Chondrocyte (in vitro differentiated cells): ENCODE results near the gene IFT80. TPM values are rescaled to one million over a fixed set of nuclear protein-coding genes. Genes with fewer than 3 reads are reported as not detected.

ENCODE experiments used
- DNase-seq: peaks from one replicate; pipeline ENCODE4 v3.0.0; 2021; ENCODE audit warnings: mixed read lengths, low spot score
- H3K27ac Mint-ChIP-seq: one replicate; pipeline ENCODE4 v1.8.0; 2021; ENCODE audit warnings: mild to moderate bottlenecking, moderate library complexity, mixed read lengths; ENCODE audit not compliant: unreplicated experiment
- H3K27me3 Mint-ChIP-seq: 2 replicates; pipeline ENCODE4 v1.8.0; 2021; ENCODE audit warnings: low read depth, mixed read lengths
- H3K36me3 Mint-ChIP-seq: 2 replicates; pipeline ENCODE4 v1.8.0; 2021; ENCODE audit warnings: low read depth, mixed read lengths
- H3K4me1 Mint-ChIP-seq: 2 replicates; pipeline ENCODE4 v1.8.0; 2021; ENCODE audit warnings: low read depth, mild to moderate bottlenecking, mixed read lengths
- H3K4me3 Mint-ChIP-seq: one replicate; pipeline ENCODE4 v1.8.0; 2021; ENCODE audit warnings: mild to moderate bottlenecking, moderate library complexity, mixed read lengths; ENCODE audit not compliant: unreplicated experiment
- H3K9me3 Mint-ChIP-seq: 2 replicates; pipeline ENCODE4 v1.8.0; 2021; ENCODE audit warnings: low read depth, mixed read lengths
- CTCF ChIP-seq: fragments of 200-600 bp; sonication (generic); IDR thresholded peaks from 2 replicates; pipeline ENCODE4 v1.5.0; 2021; ENCODE audit warnings: antibody characterized with exemption, mild to moderate bottlenecking, moderate library complexity
- total RNA-seq: library from RNA; stranded (reverse); gene quantifications from 3 replicates; pipeline ENCODE4 v1.2.1, GENCODE V29; 2021

The IFT80 gene
- total RNA-seq, 1 donor from 2014 or later: 22.6 TPM

GRCh38 chr3:160312014-160312624 is 86.9 kb downstream of the IFT80 start:
- TF ChIP-seq CTCF: no peak
- Mint-ChIP-seq H3K9me3 (peaks cover 6% of the 10 kb centered on the region), H3K4me1 (peaks cover 4% of the 10 kb centered on the region), H3K27me3 (no peaks in the 10 kb centered on the region), H3K4me3 (no peak overlapping the region), H3K36me3 (peaks cover 11% of the 10 kb centered on the region), H3K27ac (no peak overlapping the region)
- no peak for DNase-seq

GRCh38 chr3:160302806-160303205 is 96.2 kb downstream of the IFT80 start:
- no peaks in the 10 kb centered on the region for H3K4me1 Mint-ChIP-seq
- H3K27me3 Mint-ChIP-seq: no peaks in the 10 kb centered on the region
- no peak overlapping the region for H3K4me3 Mint-ChIP-seq
- no peaks in the 10 kb centered on the region for H3K9me3 Mint-ChIP-seq
- DNase-seq: no peak
- no peak overlapping the region for H3K27ac Mint-ChIP-seq
- TF ChIP-seq CTCF: no peak
- peaks cover 12% of the 10 kb centered on the region for H3K36me3 Mint-ChIP-seq

GRCh38 chr3:160296591-160296990 is 102.4 kb downstream of the IFT80 start:
- H3K36me3 Mint-ChIP-seq: peaks cover 9% of the 10 kb centered on the region
- H3K9me3 Mint-ChIP-seq: no peaks in the 10 kb centered on the region
- TF ChIP-seq CTCF: no peak
- peaks cover 9% of the 10 kb centered on the region for H3K4me1 Mint-ChIP-seq
- no peak for DNase-seq
- H3K27ac Mint-ChIP-seq: no peak overlapping the region
- no peak overlapping the region for H3K4me3 Mint-ChIP-seq
- no peaks in the 10 kb centered on the region for H3K27me3 Mint-ChIP-seq

GRCh38 chr3:160291909-160292299 is 107.1 kb downstream of the IFT80 start:
- Mint-ChIP-seq H3K9me3 (peaks cover 8% of the 10 kb centered on the region), H3K36me3 (peaks cover 11% of the 10 kb centered on the region), H3K27me3 (no peaks in the 10 kb centered on the region), H3K27ac (no peak overlapping the region), H3K4me1 (peaks cover 6% of the 10 kb centered on the region), H3K4me3 (no peak overlapping the region)
- DNase-seq: no peak
- TF ChIP-seq CTCF: no peak

GRCh38 chr3:160291290-160291908 is 107.6 kb downstream of the IFT80 start:
- peaks cover 8% of the 10 kb centered on the region for H3K9me3 Mint-ChIP-seq
- H3K36me3 Mint-ChIP-seq: peaks cover 11% of the 10 kb centered on the region
- H3K27me3 Mint-ChIP-seq: no peaks in the 10 kb centered on the region
- H3K4me1 Mint-ChIP-seq: peaks cover under 1% of the 10 kb centered on the region
- no peak overlapping the region for H3K27ac Mint-ChIP-seq
- no peak for TF ChIP-seq CTCF
- no peak overlapping the region for H3K4me3 Mint-ChIP-seq
- DNase-seq: no peak
